Panc1 (cell line): ENCODE data around the gene UNC93A.

Experiments used
- CTCF ChIP-seq: fragments of 450-650 bp; IDR thresholded peaks from 2 replicates; pipeline ENCODE4 v1.5.1; 2017; ENCODE audit warnings: mild to moderate bottlenecking
- POLR2AphosphoS5 ChIP-seq: IDR thresholded peaks from 2 replicates; pipeline ENCODE4 v1.6.1; 2012; ENCODE audit warnings: mild to moderate bottlenecking, low read depth, low read length, moderate library complexity
- SIN3A ChIP-seq: IDR thresholded peaks from 2 replicates; pipeline ENCODE4 v1.6.1; 2012; ENCODE audit warnings: low read depth, mild to moderate bottlenecking, low read length, moderate library complexity, borderline replicate concordance; ENCODE audit not compliant: insufficient read depth

- TF ChIP-seq CTCF (no peak), POLR2AphosphoS5 (no peak), SIN3A (no peak)
Observed at GRCh38 chr6:167336844-167337630, 45.9 kb downstream of the UNC93A start.
